Esophagus (tissue), 2 donors: ENCODE measurements around the gene PUM1. TPM values are rescaled to one million over a fixed set of nuclear protein-coding genes. Genes with fewer than 3 reads are reported as not detected.

Source experiments
- H3K27ac ChIP-seq, 2 donors: one replicate each; pipeline ENCODE4 v1.5.1; 2013; ENCODE audit warnings: low read depth in 2 of 2, mild to moderate bottlenecking in 2 of 2, inconsistent platforms in 1 of 2, low read length in 1 of 2, moderate library complexity in 1 of 2
- H3K27me3 ChIP-seq, 2 donors: one replicate each; pipeline ENCODE4 v1.6.1; 2013; ENCODE audit warnings: low read length in 2 of 2, control low read depth in 1 of 2, mild to moderate bottlenecking in 1 of 2; ENCODE audit not compliant: insufficient read depth in 2 of 2, control insufficient read depth in 1 of 2
- H3K36me3 ChIP-seq, 2 donors: one replicate each; pipeline ENCODE4 v1.6.1; 2013; ENCODE audit warnings: low read length in 1 of 2; ENCODE audit not compliant: control insufficient read depth in 2 of 2, insufficient read depth in 2 of 2
- H3K4me1 ChIP-seq, 2 donors: one replicate each; pipeline ENCODE4 v1.6.1; 2013; ENCODE audit warnings: low read length in 1 of 2; ENCODE audit not compliant: control insufficient read depth in 2 of 2, insufficient read depth in 2 of 2
- H3K4me3 ChIP-seq, 2 donors: one replicate each; pipeline ENCODE4 v1.5.1; 2013; ENCODE audit warnings: low read length in 2 of 2, mild to moderate bottlenecking in 2 of 2, low read depth in 1 of 2, moderate library complexity in 1 of 2
- H3K9me3 ChIP-seq, 2 donors: one replicate each; pipeline ENCODE4 v1.6.1; 2013; ENCODE audit warnings: mild to moderate bottlenecking in 2 of 2, low read depth in 1 of 2, low read length in 1 of 2, moderate library complexity in 1 of 2; ENCODE audit not compliant: control insufficient read depth in 2 of 2, insufficient read depth in 1 of 2
- WGBS, 2 donors: extraction: QIAGEN DNeasy Blood & Tissue Kit; methylation state at CpG; one replicate each; pipeline ENCODE4 v1.1.7; 2013; 5-methylcytosine and 5-hydroxymethylcytosine counted together
- polyA plus RNA-seq, 2 donors: library from polyadenylated mRNA; stranded (reverse); fragments of 200-250 nt; gene quantifications; one replicate each; pipeline ENCODE4 v1.2.3, GENCODE V29; 2013
- donor health status: healthy with polysubstance abuse.
- donor health status: Bipolar disorder and iron deficiency.

The PUM1 gene
- polyA plus RNA-seq, 2 donors, result 15.7 to 16.4 TPM

DNA sequence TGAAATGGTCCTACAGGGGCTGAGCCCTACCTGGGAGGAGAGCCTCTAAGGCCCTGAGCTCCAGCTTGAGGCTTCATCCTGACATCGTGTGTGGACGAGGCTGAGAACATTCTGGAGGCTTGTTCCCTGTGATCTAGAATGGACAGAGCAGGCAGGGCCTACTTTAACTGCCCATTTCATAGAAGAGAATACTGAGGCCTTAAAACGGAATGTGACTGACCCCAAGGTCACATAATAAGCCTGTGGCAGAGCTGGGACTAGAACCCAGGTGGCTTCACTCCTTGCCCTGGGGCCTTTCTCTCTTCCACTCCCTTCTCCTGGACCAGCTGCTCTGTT, 151.0 kb downstream of the PUM1 start:
- no peaks in the 10 kb centered on the region for H3K27me3 ChIP-seq
- no peak overlapping the region for H3K4me3 ChIP-seq
- WGBS, 2 donors, result 87 to 89% methylated on average over 3 of the region's 3 CpGs
- no peaks in the 10 kb centered on the region for H3K36me3 ChIP-seq
- no peaks in the 10 kb centered on the region for H3K9me3 ChIP-seq
- H3K4me1 ChIP-seq, result peaks cover 0 to under 1% of the 10 kb centered on the region in 2 donors
- H3K27ac ChIP-seq, result no peak overlapping the region

GRCh38 chr1:30912913-30913652, 152.4 kb downstream of the PUM1 start:
- H3K4me1 ChIP-seq, result peaks cover 0 to 8% of the 10 kb centered on the region in 2 donors
- 76 to 77% methylated on average over 10 of the region's 10 CpGs for WGBS, 2 donors
- H3K9me3 ChIP-seq, result no peaks in the 10 kb centered on the region
- no peak overlapping the region for H3K27ac ChIP-seq
- no peak overlapping the region for H3K4me3 ChIP-seq
- H3K27me3 ChIP-seq, result no peaks in the 10 kb centered on the region
- H3K36me3 ChIP-seq, result no peaks in the 10 kb centered on the region

DNA sequence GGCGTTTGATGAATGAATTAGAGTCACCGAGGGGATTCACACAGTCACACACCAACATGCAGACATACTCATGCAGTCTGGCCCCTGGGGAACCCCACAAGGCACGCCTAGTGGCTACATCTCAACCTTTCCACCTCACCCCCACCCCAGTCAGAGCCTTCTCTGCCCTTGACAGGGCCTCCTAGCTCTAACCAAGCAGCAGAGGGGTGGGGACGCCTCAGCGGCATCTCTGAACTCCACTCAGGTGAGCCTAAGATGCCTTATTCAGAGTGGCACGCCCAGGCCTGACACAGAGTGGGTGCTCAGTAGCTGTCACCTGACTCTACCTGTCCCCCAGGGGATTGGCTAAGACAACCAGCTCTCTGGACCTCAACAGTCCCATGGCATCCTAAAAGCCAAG, 153.3 kb downstream of the PUM1 start:
- Histone ChIP-seq H3K27ac (no peak overlapping the region), H3K27me3 (no peaks in the 10 kb centered on the region), H3K36me3 (no peaks in the 10 kb centered on the region), H3K9me3 (no peaks in the 10 kb centered on the region), H3K4me1 (peaks cover 6 to 14% of the 10 kb centered on the region in 2 donors), H3K4me3 (no peak overlapping the region)
- 60 to 61% methylated on average over 6 of the region's 6 CpGs for WGBS, 2 donors

GRCh38 chr1:30911059-30911954, 154.2 kb downstream of the PUM1 start:
- Histone ChIP-seq H3K4me3 (no peak overlapping the region), H3K4me1 (peaks cover 6 to 16% of the 10 kb centered on the region in 2 donors), H3K9me3 (no peaks in the 10 kb centered on the region), H3K36me3 (no peaks in the 10 kb centered on the region), H3K27me3 (no peaks in the 10 kb centered on the region), H3K27ac (no peak overlapping the region)
- 38 to 46% methylated on average over 8 to 9 of the region's 9 CpGs for WGBS, 2 donors

DNA sequence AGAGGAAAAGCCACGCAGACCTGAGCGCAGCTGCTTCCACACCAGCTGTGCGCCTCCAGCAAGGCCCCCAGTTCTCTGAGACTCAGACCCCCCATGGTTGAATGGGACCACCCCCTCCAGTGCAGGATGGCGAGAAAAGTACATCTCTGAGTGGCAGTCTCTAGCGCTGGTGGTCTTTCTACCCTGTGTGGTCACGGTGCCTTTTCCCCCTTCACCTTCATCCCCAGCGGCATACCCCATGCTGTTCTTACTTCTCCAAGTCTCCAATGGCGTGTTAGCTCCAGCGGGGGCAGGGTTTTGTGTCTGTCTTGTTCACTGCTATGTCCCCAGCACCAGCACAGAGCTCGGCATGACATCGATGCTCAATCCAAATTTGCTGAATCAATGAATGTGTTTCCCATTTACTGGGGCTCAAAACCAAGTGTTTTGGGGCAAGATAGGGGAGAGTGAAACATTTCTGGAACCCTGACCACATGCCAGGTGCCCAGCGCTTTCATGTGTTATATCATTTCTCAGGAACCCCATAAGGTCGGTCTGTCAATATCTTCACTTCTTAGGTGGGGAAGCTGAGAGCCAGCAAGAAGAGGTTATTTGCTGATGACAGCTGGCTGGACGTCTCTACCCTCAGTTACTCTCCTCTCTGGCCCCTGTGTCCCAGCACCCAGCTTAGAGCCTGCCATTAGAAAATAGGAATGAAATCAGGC, 156.0 kb downstream of the PUM1 start:
- peaks cover 6 to 16% of the 10 kb centered on the region in 2 donors for H3K4me1 ChIP-seq
- H3K27me3 ChIP-seq, result no peaks in the 10 kb centered on the region
- no peaks in the 10 kb centered on the region for H3K36me3 ChIP-seq
- H3K9me3 ChIP-seq, result no peaks in the 10 kb centered on the region
- H3K4me3 ChIP-seq, result no peak overlapping the region
- H3K27ac ChIP-seq, result peak overlapping the region in 1 of 2 donors; percentile 4
- 75 to 76% methylated on average over 14 of the region's 14 CpGs for WGBS, 2 donors

DNA sequence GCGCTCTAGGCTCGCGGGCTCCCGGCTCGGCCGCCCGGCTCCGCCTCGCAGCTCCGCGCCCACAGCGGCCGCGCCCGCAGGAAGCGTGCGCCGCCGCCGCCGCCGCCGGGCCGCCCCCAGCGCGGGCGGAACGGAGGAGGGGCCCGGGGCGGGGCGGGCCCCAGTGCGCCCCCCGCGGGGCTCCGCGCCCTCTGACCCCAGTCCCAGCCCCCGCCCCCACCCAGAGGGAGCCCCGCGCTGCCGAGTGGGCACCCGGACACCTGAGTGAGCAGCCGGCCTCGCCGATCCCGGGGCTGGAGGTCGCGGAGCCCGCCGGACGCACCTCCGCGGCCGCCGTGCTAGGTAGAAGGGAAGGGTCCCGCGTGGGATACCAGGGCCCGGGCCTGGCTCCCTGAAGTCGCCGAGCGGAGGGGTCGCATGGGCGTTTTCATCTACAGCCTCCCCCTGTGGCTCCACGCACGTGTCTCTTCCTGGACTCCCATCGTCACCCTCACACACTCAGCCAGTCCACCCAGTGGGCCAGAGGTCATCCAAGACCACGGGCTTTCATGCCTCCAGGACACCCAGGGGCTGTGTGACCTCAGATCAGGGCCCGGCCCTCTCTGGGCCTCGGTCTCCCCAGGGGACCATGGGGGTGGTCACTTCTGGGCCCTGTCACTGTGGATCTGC, 156.7 kb downstream of the PUM1 start, which contains the start of gene SDC3:
Gene SDC3 (minus strand): TSS at position 63 of the 669 bp plus-strand sequence. CDS start 172 bp downstream, outside the sequence.
- H3K27ac ChIP-seq, result peak within 1 kb of the TSS in 1 of 2 donors; percentile 28
- no peaks in the 10 kb centered on the region for H3K27me3 ChIP-seq
- no peaks in the 10 kb centered on the region for H3K9me3 ChIP-seq
- WGBS, 2 donors, result 2 to 3% methylated on average over 42 to 67 of the region's 68 CpGs
- peaks cover 6 to 16% of the 10 kb centered on the region in 2 donors for H3K4me1 ChIP-seq
- H3K36me3 ChIP-seq, result no peaks in the 10 kb centered on the region
- peak within 1 kb of the TSS; percentile 41 to 62 for H3K4me3 ChIP-seq

DNA sequence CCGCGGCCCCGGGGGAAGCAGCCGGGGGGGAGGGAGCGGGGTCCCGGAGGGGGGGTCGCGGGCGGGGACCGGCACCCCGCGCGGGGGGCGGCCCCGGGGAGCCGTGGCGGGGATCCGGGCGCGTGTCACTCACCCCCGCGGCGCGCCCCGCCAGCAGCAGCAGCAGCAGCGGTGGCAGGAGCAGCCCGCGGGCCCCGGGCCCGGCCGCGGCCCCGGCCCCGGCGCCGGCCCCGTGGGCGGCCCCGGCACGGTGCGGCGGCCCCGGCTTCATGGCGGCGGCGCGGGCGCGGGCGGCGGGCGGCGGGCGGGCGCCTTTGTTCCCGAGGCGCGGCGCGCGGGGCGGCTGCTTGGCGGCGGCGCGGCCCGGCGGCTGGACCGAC, 157.2 kb downstream of the PUM1 start:
- peaks cover 6 to 16% of the 10 kb centered on the region in 2 donors for H3K4me1 ChIP-seq
- H3K27ac ChIP-seq, result no peak overlapping the region
- 1 to 3% methylated on average over 6 to 69 of the region's 69 CpGs for WGBS, 2 donors
- H3K4me3 ChIP-seq, result peak overlapping the region in 1 of 2 donors; percentile 62
- H3K36me3 ChIP-seq, result no peaks in the 10 kb centered on the region
- H3K27me3 ChIP-seq, result no peaks in the 10 kb centered on the region
- no peaks in the 10 kb centered on the region for H3K9me3 ChIP-seq

DNA sequence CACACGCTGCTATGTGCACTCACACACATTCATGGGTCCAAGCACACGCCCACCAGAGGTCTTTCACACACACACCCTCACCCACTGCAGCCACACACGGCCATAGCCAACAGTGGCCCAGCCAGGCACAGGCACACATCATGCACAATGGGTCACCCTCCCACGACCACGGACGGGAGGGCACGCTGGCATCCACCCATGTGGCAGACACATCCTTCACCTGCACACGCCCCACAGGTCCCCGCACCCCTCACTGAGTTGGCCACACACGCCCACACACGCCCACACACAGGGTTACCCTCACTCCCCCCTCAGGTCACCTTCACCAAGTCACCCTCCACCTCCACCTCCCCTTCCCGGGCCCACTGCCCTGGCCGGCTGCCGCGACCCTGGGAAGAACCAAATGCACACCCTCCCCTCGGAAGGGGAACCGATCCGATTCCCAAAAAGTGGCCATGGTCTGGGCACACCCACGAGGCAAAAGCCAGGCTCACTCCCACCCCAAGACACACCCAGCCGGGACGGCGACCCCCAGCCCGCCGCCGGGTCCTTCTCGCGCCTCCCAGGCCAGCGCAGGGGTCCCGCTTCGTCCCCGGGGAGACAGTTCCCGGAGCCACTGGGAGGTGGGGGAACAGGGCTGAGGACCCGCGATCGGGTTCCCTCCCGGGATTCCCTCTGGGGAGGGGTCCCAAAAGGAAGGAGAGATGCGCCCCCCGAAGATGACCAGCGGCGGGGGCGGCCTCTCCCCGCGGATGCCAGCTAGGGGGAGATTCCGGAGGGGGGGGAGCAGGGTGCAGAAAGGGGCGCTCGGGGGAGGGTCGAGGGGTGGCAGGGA, 157.8 kb downstream of the PUM1 start:
- H3K4me1 ChIP-seq, result peaks cover 6 to 16% of the 10 kb centered on the region in 2 donors
- H3K27ac ChIP-seq, result peak overlapping the region in 1 of 2 donors; percentile 11
- no peaks in the 10 kb centered on the region for H3K36me3 ChIP-seq
- H3K4me3 ChIP-seq, result peak overlapping the region; percentile 26 to 62
- no peaks in the 10 kb centered on the region for H3K27me3 ChIP-seq
- 9% methylated on average over 39 to 47 of the region's 47 CpGs for WGBS, 2 donors
- H3K9me3 ChIP-seq, result no peaks in the 10 kb centered on the region
